NCI-H2227 (cell line): Measurements from ENCODE around the gene GCNT3.

Experiments used
- DNase-seq: peaks from one replicate; lab custom pipeline; 2025; ENCODE audit not compliant: unreplicated experiment; lab: John Stamatoyannopoulos, UW

The GCNT3 gene, protein sequence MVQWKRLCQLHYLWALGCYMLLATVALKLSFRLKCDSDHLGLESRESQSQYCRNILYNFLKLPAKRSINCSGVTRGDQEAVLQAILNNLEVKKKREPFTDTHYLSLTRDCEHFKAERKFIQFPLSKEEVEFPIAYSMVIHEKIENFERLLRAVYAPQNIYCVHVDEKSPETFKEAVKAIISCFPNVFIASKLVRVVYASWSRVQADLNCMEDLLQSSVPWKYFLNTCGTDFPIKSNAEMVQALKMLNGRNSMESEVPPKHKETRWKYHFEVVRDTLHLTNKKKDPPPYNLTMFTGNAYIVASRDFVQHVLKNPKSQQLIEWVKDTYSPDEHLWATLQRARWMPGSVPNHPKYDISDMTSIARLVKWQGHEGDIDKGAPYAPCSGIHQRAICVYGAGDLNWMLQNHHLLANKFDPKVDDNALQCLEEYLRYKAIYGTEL

DNA sequence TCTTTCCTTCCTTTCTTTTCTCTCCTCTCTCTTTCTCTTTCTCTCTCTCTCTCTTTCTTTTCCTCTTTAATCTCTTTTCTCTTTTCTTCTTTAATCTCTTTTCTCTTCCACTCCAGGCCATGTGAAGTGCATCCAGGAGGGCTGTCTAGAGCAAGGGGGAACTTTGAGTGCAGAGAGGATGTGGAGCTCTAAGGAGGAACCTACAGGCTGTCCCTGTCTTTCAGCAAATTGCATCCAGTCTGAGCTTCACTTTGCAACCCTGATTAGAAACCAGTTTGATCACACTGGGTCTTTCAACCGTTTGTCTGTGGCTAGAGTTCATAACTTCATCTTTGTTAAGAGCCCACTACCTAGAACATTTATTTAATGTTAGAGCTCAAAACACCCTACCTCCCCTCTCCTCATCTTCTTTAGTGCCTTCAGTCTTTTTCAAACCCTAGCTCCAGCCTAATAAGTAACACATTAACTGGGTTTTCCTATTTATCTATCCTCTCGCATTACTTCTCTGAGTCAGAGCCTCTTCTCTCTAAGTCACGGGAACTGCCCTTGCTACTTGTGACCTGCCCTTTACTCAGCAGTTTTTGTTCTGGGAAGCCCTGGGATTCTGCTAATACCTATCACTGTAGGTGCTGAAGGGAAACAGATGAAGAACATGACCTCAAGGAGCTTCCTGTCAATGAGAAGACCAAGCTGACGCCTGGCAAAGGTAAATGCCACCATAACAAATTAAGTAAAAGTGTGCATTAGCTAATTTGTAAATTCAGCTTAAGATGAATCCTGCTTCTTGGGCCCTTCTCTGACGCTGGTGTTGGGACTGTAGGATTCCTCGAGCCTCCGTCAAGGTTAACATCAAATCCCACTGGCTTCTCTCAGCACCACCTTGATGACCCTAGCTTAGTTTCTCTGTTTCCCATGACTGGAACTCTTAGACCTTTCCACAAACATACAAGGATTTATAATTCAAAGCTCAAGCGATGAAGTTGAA lies at the start of gene GCNT3:
GCNT3 (plus strand) TSS at position 508 of the 985 bp plus-strand sequence. CDS start 6,456 bp downstream, outside the sequence.
- no peak for DNase-seq

DNA sequence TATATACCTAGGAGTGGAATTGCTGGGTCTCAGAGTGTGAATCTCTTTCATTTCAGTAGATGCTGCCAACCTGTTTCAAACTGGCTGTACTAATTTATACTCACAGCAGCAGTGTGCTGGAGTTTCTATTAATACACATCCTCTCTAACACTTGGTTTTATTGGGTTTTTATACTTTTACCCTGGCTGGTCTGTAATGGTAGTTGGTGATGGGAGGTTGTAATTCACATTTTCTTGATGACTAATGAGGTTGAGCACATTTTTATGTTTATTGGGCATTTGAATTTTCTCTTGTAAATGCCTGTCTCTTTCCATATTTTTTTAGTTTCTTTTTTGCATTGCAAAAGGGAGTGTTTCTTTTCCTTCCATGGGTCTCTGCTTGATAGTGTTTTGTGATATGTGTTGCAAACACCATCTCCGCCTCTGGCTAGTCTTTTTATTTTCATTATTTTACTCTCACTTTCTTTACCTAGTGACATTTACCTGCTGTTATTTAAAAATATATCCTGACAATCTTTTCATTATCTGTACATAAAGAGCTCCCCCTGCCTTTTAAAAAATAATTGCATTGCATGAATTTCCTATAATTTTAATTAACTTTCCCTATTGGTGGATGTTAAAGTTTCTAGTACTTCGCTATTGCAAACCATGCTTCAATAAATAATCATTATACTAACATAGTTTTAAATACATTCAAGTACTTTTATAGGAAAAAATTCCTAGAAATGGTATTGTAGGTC lies 49.0 kb upstream of the GCNT3 start:
- no peak for DNase-seq

DNA sequence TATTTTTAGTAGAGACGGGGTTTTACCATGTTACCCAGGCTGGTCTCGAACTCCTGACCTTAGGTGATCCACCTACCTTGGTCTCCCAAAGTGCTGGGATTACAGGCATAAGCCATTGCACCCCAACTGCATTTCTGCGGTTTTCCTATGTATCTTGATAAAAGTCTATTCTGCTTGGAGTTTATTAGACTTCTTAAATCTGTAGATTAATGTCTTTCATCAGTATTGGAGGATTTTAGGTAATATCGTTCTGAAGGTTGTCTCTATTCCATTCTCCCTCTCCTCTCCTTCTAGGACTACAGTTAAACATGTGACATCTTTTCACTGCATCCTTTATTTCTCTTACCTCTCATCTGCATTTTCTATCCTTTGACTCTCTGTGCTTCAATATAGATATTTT lies 46.3 kb upstream of the GCNT3 start:
- DNase-seq = no peak

DNA sequence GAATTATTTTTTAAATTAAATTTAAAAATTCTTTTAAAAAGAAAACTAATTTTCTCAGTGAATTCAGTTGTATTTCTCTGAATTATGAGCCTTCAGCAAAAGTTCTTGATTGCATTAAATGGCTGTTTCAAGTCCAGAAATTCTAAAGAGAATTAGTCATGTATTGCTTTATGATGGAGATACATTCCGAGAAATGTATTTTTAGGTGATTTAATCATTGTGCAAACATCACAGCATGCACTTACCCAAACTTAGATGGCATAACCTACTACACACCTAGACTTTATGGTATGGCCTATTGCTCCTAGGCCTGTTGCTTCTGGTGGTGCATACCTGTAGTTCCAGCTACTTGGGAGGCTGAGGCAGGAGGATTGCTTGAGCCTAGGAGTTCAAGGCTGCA lies 44.3 kb upstream of the GCNT3 start:
- no peak for DNase-seq

DNA sequence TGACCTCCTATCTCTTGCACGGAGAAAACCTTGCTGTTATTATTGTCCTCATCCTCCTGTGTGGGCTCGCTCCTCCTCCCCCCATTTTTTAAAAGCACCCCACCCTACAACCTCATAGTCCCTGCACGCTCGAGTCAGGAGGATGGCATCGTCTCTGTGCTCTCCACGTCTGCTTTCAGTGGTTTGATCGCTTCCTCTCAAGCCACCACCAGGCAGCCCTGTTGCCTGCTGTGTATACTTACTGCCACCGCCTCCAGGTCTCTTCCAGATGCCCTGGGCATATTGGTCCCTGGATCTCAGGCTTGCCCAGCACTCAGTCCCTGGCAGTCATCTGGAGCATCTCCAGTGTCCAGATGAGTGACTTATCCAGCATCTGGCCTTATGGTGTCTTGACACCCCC lies 42.1 kb upstream of the GCNT3 start:
- no peak for DNase-seq

DNA sequence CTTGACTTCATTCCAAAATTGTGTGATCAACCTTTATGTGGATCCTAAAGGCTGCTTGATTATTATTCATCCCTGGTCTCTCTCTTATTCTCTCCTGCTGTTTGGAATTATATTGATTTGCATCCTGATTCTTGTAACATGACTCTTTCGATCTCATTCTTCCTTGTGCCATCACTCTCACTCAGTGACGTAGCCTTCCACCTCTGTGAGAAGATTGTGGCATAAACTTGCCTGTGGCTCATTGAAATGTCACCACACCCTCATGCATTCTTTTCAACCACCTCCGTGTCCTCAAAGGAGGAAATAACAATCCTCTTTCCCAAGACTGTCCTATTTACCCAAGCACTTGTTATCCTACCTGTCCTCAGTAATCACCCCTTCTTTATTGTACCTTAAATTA lies 41.3 kb upstream of the GCNT3 start:
- no peak for DNase-seq

DNA sequence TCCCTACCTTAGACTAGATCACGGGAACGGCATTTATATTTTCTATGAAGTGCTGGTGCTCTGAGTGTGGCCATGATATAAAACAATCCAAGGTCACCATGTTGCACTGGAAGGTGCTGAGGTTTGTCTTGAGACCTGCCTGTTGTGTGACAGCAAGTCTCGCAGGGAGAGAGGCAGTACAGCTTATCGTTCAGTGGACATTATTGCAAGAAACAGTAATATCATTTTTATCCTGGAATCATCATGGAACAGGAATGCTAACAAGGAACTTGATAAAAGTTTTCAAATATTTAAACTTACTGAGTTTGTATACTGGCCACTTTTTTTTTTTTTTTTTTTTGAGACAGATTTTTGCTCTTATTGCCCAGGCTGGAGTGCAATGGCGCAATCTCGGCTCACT lies 40.0 kb upstream of the GCNT3 start:
- DNase-seq = no peak

DNA sequence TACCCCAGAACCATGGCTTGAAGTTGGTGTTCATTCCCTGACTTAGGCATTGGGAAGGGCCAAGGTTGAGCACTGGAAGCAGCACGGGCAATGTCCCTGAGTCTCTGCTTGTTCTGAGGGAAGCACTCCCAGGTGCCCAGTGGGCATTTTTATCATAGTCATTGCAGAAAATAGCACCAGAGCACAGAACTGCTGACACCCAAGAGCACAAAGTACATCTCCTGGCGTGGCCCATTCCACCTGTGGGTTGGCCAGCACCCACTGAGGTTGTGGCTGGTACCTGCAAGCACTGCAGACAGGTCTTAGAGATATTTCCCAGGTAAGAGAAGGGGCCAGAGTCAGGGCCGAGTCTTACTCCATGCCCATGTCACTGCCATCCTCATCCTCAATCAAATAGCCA lies 28.5 kb upstream of the GCNT3 start:
- no peak for DNase-seq

DNA sequence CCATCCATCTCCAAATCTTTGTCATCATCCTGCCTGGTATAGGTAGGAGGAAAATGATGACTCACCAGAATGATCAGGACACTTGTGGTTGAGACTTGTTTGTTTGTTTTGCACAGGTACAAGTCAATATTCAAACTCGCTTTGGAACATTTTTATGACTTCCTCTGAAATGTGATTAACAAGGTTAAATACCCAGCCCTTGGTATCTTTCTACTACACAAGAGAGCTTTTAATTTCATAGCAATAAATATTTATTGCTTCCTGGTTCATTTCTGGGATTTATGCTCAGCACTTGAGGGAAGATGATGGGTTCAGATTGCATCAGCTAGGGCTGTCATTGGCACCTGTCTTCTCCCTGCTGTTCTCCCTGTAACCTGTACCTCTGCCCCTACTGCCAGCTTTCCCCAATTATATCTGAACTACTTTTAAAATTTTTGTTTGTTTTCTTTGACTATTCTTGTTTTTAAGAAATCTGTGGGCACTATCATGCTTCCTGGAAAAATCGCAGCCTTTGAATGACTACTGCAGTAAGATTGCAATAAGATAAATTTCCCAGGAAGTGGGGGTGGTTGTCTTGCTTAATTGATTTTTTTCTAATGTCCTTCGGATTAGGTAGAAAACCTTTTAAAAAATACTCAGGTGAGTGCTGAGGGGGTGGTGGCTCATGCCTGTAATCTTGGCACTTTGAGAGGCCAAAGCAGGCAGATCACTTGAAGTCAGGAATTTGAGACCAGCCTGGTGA lies 24.3 kb upstream of the GCNT3 start:
- DNase-seq = no peak

DNA sequence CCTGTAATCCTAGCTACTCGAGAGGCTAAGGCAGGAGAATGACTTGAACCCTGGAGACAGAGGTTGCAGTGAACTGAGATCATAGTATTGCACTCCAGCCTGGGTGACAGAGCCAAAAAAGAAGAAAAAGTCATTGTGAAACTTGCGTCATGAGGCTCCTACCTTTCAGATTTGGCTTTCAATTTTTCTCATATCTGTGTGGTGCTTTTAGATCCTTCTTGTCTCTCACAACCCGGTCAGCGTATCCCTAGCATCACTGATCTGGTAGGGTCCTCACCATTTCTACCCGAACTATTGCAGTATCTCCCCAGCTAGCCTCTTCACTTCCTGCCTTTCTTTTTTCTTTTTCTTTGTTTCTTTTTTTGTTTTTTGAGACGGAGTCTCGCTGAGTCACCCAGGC lies 21.6 kb upstream of the GCNT3 start:
- no peak for DNase-seq

DNA sequence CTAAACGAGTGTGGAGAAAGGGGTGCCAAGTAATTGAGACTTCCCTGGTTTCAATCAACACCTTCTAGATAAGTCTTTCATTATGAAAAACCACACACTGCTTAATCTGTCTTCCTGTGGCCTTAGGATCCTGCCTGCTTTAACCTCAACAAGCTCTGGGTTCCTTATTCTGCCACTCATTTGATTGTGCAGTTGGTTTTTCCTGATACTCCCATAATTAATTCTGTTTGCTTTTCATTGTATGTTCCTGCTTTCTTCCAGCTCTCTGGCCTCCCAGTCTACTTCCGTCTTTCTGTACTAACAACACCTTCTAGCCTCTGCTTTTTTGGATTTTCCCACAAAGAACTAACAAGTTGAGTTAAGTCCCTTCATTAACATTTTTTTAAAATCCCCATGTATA lies 20.2 kb upstream of the GCNT3 start:
- no peak for DNase-seq

DNA sequence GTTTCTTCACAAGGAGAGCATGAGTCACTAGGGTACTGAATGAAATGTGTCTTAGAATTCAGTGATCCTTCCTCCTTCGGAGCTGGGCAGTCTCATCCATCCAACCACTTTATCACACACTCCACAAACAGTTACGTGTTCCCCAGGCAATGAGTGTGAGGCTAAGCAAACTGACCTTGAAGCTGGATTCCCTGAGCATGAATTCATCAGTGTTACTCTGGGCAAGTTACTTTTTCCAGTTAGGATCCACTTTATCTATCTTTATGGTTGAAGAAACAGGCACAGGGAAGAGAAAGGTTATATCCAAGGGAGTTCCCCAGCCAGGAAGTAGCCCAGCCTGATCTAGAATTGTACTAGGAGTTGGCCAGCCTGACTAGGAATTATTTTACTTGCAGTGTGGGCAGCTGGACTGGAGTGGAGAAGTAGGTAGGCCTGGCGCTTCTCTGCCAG lies 17.1 kb upstream of the GCNT3 start:
- no peak for DNase-seq

DNA sequence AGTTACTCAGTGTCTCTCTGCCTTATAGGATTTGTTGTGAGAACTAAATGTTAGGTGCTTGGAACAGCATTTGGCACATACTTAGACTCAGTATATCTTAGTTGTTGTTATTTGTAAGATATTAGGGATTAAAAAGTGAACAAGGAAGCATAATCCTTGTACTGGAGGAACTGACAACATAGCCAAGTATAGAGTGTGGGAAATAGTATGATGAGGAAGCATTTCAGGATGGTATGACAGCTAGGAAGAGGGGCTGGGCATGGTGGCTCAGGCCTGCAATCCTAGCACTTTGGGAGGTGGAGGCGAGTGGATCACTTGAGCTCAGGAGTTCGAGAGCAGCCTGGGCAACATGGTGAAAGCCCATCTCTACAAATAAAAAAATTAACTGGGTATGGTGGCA lies 16.6 kb upstream of the GCNT3 start:
- DNase-seq = no peak

DNA sequence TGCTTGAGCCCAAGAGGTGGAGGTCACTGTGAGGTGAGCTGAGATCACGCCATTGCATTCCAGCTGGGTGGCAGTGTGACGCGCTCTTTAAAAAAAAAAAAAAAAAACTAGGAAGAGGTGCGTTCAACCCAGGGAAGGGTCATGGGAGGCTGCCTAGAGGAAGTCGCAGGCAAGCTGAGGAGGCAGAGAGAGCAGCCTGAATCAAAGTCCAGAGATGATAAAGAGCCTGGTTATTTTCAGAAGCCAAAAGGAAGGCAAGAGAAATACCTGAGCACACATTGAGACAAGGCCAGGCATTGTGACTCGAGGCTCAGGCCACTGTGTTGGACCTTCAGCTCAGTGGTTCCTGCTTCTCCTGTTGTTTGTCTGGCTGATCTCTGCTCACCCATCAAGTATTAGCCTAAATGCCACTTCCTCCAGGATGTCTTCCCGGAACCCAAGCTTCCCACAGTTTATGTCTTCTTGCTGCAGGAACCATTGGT lies 16.1 kb upstream of the GCNT3 start:
- no peak for DNase-seq

DNA sequence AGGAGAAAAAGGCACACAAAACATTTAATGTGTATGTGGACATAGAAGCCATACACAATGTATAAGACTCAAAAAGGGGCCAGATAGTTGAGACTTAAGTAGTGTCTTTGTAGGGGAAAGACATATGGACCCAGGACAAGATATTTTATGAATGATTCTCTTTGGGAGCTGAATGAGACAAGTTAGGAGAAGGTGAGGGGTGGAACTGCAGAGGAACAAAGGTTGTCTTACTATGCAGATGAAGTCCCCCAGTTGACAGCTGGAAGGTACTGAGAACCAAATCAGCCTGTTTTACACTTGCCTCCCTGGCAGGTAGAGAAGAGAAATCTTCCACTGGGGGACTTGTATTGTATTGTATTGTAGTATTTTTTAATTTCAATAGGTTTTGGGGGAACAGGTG lies 14.9 kb upstream of the GCNT3 start:
- DNase-seq = no peak

DNA sequence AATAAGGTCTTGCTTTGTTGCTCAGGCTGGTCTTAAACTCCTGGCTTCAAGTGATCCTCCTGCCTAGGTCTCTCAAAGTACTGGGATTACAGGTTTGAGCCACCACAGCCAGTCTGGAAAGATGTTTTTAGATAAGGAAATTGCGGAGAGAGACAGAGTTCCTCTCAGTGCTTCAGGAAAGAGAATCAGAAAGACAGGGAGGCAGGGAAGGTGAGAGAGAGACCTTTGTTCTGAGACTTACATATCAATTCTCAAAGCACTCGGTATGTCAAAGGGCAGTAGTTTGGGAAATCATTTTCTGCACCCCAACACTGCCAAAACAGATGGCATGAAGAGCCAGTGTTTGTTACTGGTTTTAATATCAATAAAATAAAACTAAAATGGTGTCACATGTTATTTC lies 13.1 kb upstream of the GCNT3 start:
- no peak for DNase-seq

DNA sequence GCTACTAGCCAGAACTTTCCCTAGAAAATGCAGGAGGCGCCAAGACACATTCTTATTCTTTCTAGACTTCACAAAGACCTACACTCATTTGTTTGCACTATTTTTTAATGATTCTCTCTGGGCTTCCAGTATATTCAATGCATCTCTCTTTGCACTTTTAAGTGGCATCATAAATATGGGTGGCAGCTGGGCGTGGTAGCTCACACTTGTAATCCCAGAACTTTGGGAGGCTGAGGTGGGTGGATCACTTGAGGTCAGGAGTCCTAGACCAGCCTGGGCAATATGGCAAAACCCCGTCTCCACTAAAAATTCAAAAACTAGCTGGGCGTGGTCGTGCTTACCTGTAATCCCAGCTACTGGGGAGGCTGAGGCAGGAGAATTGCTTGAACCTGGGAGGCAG lies 5.6 kb upstream of the GCNT3 start:
- DNase-seq = no peak

DNA sequence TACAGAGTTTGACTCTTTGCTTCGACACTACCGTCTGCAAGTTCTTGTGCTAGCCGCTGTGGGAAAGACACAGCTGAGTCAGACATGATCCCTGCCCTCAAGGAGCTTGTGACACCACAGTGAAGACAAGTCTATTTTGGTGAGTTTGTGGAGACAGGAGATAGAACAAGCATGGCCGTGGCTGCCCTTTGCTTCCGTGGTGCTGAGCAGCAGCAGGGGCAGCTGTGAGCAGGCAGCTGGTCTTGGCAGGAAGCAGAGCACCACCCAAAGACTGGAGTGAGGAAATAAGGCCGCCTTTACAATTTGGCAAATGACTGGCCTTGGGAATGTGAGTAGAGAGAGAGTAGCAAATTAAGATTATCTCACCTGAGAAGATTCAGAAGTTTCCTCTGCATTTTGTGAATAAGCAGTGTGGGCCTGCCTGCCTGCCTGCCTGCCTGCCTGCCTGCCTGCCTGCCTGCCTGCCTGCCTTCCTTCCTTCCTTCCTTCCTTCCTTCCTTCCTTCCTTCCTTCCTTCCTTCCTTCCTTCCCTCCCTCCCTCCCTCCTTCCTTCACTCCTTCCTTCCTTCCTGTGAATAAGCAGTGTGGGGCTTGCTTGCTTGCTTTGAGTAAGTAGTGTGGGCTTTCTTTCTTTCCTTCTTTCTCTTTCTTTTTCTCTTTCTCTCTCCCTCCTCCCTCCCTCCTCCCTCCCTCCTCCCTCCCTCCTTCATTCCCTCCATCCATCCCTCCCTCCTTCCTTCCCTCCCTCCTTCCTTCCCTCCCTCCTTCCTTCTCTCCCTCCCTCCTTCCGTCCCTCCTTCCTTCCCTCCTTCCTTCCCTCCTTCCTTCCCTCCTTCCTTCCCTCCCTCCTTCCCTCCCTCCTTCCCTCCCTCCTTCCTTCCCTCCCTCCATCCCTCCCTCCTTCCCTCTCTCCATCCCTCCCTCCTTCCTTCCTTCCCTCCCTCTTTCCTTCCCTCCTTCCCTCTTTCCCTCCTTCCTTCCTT lies 1.6 kb upstream of the GCNT3 start:
- DNase-seq = no peak

DNA sequence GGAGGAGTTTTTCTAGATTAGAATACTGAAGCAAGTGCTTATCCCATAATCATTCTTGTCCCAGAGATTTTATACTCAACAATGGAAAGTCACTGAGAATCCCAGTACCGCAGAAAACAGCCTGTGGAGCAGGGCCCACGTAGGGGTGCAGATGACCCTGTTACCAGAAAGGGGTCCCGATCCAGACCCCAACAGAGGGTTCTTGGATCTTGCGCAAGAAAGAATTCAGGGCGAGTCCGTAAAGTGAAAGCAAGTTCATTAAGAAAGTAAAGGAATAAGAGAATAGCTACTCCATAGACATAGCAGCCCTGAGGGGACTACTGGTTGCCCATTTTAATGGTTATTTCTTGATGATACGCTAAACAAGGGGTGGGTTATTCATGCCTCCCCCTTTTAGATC lies 2.6 kb downstream of the GCNT3 start:
- DNase-seq = no peak
